ENCODE data around the gene RAP1GAP.
A peak's percentile ranks its signal among the peaks of the same experiment; 100 is the strongest.
"Not testable (repeated sequence)": the region's sequence is repeated elsewhere in the genome, so short reads cannot be mapped to it uniquely, and the experiment has no call there.

RAP1GAP gene

GRCh38 chr1:21641967-21642739, 27.0 kb downstream of the RAP1GAP start:
- ATAC-seq, result no peak

GRCh38 chr1:21641537-21641936, 27.6 kb downstream of the RAP1GAP start:
- no peak for ATAC-seq

- no peak for ATAC-seq
Measured at GRCh38 chr1:21641076-21641475, 28.1 kb downstream of the RAP1GAP start.

GRCh38 chr1:21640653-21641052, 28.5 kb downstream of the RAP1GAP start:
- no peak for ATAC-seq

GRCh38 chr1:21639594-21640041, 29.5 kb downstream of the RAP1GAP start:
- no peak for ATAC-seq

GRCh38 chr1:21638531-21639341, 30.4 kb downstream of the RAP1GAP start:
- ATAC-seq, result peak; percentile 62 to 74

GRCh38 chr1:21637514-21637913, 31.6 kb downstream of the RAP1GAP start:
- ATAC-seq, result no peak

- ATAC-seq, result no peak
Measured at GRCh38 chr1:21636029-21636428, 33.1 kb downstream of the RAP1GAP start.

- no peak for ATAC-seq
Measured at GRCh38 chr1:21634806-21635535, 34.2 kb downstream of the RAP1GAP start.

- no peak for ATAC-seq
Measured at GRCh38 chr1:21633992-21634805, 35.0 kb downstream of the RAP1GAP start.

- ATAC-seq, result no peak
Measured at GRCh38 chr1:21633141-21633755, 35.9 kb downstream of the RAP1GAP start.

GRCh38 chr1:21631944-21632887, 36.9 kb downstream of the RAP1GAP start:
- no peak for ATAC-seq

- ATAC-seq, result not testable (repeated sequence)
Measured at GRCh38 chr1:21631590-21631943, 37.6 kb downstream of the RAP1GAP start.

GRCh38 chr1:21630571-21631343, 38.4 kb downstream of the RAP1GAP start:
- no peak for ATAC-seq

GRCh38 chr1:21629971-21630370, 39.2 kb downstream of the RAP1GAP start:
- ATAC-seq, result no peak

- ATAC-seq, result no peak
Measured at GRCh38 chr1:21628798-21629393, 40.3 kb downstream of the RAP1GAP start.

- no peak for ATAC-seq
Measured at GRCh38 chr1:21626921-21627339, 42.2 kb downstream of the RAP1GAP start.

GRCh38 chr1:21625390-21626190, 43.6 kb downstream of the RAP1GAP start:
- no peak for ATAC-seq
